Pons (tissue), 1 donor: ENCODE data around the gene MAP2K4.
A peak's percentile ranks its signal among the peaks of the same experiment; 100 is the strongest.

Experiments
- DNase-seq: peaks from one replicate; pipeline ENCODE4 v3.0.0-alpha.2; 2016; ENCODE audit warnings: low spot score

Gene MAP2K4

DNA sequence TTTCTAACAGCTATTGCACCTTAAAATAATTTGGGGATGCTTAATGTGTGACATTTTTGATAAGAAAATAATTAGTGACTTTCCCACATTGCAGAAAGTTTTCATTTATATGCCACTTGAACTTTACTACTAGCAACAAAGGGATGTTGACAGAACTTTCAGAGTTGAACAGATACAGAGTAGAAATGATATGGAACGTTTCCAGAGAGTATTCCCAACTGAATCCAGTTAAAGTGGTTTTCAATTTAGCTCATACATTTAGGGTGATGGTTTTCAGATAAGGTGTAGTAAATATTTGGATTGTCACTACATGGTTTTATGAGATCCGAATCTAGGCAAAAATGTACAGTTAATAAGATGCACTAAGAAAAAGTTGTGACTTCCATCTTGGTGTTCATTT lies 17.3 kb downstream of the MAP2K4 start:
- DNase-seq, result no peak

- no peak for DNase-seq
Measured at GRCh38 chr17:12040478-12040877, 19.8 kb downstream of the MAP2K4 start.

- DNase-seq, result no peak
Measured at GRCh38 chr17:12041312-12041711, 20.6 kb downstream of the MAP2K4 start.

DNA sequence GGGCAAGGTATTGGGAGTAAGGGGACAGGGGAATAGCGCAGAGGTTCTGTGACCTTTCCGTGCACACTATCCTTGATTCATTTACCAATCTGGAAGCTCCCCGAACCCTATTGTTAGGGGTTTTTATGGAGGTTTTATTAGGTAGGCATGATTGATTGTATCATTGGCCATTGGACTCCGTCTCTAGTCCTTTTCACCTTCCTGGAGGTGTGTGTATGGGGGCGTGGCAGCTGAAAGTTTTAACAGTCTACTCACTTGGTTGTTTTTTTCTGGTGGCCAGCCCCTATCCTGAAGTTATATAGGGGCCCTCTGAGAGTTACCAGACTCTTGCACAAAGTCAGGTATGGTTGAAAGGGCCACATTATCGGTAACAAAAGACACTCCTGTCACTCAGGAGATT lies 23.0 kb downstream of the MAP2K4 start:
- no peak for DNase-seq

- DNase-seq, result no peak
Measured at GRCh38 chr17:12046786-12047185, 26.1 kb downstream of the MAP2K4 start.

DNA sequence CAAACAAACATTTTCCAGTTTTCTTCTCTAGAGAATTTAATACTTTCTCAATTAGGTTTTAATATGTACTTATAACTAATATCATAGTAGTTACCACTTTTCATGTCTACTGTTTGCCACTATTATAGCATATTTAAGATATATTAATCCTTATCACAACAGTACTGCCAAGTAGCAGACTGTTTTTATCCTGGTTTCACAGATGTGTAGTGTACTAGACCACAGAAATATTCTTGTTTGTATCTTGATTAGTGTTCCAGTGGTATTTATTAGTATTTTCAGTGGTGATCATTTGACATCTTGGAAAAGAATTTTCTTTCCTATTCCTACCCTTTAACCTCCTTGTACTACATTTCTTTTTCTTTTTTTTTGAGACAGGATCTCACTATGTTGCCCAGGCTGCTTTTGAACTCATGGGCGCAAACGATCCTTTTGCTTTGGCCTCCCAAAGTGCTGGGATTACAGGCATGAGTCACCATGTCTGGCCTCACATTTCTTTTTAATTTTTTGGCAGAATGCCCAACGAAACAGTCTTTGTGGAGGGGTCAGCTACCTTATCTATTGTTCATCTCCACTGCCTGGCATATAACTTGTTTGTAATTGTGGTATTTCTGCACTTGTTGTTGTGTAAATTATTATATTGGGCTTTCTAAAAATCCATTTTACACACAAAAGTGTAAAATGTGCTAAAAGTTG lies 27.2 kb downstream of the MAP2K4 start:
- DNase-seq, result no peak

DNA sequence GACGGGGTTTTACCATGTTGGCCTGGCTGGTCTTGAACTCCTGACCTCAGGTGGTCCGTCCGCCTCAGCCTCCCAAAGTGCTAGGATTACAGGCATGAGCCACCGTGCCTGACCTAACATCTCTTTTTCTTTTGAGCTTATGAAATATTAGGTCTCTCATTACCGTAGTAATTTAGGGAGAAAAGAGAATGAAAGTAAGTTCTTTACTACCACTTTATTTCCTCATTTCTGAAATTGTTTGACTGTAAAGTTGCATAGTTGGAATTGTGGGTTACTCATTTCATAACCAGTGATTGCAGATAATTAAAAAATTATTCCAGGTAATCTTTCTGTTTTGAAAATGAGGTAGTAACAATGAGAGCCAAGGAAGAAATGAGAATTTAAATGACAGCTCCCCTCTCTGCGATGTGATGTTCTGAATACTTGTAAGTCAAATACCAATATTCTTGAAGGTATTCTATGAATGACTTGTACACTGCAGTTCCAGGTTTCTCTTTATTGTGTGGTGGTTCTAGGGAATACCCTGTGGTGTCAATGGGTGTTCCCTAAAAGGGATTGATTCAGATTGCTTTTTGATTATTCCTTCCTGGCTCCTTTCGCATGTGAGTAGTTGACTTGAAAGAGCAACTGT lies 28.3 kb downstream of the MAP2K4 start:
- DNase-seq, result no peak

DNA sequence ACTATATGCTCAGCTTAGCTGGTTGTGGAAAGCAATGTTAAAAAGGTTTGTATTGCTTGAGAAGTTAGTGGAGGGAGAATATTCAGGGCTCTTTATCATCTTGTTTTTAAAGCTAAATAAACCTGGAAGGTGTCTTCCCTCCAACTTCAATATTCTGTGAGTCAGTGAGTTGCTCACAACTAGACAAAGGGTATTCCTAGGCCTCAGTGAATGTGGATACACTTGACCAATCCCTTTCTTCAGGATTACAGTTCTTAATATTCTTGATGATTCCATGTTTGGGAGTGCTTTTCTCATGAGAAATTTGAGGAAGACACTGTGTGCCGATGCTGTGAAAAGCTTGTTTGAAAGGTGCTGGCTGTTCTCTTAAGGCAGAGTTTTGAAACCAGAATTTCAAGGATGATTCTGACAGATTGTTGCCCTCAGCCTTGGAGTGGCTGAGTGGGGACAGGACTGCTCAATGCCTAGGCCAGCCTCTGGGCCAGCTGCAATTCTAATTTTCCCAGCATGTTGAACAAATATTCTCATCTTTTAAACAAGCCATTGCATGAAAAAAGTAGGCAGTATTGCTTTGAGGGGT lies 30.1 kb downstream of the MAP2K4 start:
- DNase-seq, result no peak

GRCh38 chr17:12053552-12053951 lies 32.9 kb downstream of the MAP2K4 start:
- no peak for DNase-seq

- no peak for DNase-seq
Measured at GRCh38 chr17:12055889-12056288, 35.2 kb downstream of the MAP2K4 start.

DNA sequence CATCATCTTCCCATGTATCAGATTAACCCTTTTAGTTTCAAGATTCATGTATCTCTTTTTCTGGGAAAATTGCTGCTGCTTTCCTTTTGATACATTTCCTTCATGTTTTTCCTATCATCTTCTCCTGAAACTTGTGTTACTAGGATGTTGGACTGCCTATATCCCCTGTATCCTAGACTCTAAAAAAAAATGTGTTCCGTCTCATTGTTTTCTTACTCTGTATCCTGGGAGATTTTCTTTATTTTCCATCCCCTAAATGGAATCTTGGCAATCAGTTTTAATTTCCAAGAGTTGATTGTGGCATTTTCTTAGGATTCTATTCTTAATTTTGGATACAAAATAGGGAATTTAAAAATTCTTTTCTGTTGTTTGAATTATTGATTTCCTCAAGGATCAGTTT lies 36.8 kb downstream of the MAP2K4 start:
- DNase-seq, result no peak

DNA sequence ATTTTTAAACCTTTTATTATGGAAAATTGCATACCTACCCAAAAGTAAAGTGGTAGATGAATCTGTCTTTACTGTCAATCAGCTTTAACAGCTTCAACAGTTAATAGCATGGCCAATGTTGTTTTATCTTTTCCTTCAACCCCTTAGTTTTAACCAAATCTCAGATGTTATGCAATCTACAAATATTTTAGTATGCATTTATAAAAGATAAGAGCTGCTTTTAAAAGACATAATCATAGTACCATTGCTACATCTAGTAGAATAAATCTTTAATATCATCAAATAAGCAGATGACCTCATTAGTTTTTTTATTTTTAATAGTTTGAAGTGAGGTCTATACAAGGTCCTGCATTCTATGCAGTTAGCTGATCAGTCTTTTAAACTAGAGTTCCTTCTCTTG lies 37.9 kb downstream of the MAP2K4 start:
- DNase-seq, result no peak

DNA sequence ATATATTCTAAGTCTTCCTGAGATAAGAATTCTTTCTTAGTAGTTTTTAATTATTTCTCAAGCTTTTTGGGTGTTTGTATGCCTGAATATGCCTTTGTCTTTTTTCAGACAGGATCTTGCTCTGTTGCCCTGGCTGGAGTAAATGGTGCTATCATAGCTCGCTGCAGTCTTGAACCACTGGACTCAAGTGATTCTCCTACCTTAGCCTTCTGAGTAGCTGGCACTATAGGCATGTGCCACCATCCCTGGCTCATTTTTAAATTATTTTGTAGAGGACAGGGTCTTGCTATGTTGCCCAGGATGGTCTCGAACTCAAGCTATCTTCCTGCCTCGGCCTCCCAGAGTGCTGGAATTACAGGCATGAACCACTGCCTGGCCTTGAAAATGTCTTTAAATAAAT lies 41.6 kb downstream of the MAP2K4 start:
- no peak for DNase-seq

DNA sequence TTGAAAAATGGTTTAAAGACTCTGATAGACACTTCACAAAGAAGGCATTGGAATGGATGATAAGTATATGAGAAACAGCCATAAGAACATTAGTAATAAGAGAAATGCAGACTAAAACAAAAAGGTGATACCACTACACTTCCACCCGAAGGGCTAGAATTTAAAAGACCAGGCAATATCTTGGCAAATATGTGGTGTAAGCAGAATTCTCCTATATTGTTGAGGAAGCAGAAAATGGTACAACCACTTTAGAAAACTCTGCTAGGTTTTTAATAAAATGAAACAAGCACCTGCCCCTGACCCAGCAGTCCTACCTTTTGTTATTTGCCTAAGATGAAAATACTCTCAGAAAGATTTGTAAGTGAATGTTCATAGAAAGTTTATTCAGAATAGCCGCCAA lies 43.7 kb downstream of the MAP2K4 start:
- no peak for DNase-seq

DNA sequence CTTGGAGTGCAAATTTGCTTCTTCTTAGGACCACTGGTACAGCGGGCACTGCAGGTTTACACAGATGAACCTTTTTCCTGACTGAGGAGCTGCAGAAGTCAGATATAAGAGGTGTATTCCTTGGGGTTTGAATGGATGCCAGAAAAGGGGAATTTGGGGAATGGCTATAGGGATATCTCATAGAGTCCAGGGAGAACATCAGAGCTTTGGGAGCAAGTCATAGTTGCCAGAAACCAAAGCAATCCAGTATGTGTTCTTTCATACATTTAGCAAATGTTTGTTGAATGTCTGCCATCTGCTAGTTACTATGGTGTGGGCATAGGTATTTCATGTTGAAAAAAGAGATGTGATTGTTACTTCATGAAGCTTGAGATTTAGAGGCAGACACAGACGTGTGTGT lies 46.8 kb downstream of the MAP2K4 start:
- no peak for DNase-seq

DNA sequence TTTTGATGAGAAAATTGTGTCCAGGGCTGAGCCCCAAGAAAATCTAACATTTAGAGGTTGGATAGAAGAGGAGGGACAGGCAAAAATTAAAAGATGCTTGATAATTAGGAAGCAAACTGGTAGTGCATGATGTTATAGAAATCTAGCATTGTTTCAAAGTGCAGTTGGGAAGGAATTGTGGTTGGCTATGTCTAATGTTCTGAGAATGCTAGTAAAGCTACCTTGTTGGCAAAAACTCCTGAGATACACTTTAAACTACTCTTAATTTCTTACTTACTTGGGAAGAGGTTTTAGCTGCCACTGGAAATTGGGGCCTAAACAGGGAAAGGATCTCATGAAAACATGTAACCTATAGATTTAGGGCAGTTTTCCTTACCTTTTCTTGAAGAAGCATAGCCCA lies 48.3 kb downstream of the MAP2K4 start:
- DNase-seq, result no peak

- peak; percentile 30 for DNase-seq
Measured at GRCh38 chr17:12070561-12070960, 49.9 kb downstream of the MAP2K4 start.

DNA sequence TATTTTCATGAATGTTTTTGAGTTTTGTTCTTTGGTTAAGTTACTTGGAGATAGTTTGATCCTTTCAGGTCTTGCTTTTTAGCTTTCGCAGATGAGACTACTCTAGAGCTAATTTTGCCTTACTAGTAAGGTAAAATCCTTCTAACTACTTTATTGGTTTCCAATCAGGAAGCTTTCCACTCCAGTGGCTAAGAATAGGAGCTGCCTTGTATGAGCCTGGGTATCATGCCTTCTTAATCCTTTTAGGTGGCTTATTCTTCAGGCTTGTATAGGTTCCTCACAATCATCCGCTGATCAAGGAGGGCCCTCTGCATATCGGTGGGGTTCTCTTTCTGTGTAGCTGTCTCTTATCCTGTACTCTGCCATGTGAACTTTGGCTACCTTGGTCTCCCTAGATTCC lies 53.7 kb downstream of the MAP2K4 start:
- no peak for DNase-seq

DNA sequence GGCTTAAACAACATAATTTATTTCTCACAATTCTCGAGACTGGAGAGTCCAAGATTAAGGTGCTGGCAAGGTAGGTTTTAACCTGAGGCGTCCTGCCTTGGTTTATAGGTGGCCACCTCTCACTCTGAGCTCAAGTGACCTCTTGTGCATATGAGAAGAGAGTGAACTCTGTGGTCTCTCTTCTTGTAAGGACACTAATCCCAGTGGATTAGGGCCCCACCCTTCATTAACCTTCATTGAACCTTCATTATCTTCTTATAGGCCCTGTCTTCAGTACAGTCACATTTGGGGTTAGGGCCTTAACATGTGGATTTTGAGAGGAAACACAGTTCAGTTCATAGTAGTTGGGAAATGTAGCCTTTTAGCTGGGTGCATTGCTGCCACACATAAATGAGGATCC lies 57.1 kb downstream of the MAP2K4 start:
- no peak for DNase-seq

DNA sequence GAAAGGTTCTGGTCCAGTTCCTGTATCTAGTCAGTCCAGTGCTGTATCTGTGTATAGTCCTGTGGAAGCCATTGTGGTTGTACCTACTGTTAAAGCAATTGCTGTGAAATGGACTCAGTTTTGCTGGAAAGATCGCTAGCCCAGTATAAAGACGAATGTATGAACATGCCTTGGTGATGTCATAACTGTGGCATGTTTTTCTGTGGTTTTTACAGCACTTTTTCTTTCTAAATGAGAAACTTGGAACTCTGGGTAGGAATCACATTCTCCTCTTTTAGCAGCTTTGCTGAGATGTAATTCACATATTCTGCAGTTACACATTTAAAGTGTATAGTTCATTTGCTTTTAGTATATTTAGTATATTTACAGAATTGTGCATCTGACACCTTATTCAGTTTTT lies 58.1 kb downstream of the MAP2K4 start:
- no peak for DNase-seq

DNA sequence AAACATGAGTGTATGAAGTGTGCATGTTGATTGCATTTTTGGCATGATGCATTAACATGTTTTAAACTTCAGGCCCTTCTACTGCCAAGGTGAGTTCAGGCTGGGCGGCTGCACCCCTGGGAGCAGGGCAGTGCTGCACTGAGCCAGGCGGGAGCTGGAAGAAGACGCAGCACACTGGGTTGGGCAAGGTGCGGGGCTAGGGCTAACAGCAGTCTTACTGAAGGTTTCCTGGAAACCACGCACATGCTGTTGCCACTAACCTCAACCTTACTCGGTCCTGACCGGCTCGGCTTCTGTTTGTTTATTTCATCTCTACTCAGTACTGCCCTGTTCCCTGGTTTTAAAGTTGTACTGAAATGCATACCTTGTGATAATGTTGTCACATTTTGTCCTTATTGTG lies 61.0 kb downstream of the MAP2K4 start:
- no peak for DNase-seq

- DNase-seq, result no peak
Measured at GRCh38 chr17:12085076-12085949, 64.6 kb downstream of the MAP2K4 start.

- DNase-seq, result no peak
Measured at GRCh38 chr17:12088035-12088434, 67.4 kb downstream of the MAP2K4 start.
